NCI-H2081 treated with DMSO at 0.1 percent for 48 hours (cell line): ENCODE results near the gene CFAP92.
"Not testable (repeated sequence)": the region's sequence is repeated elsewhere in the genome, so short reads cannot be mapped to it uniquely, and the experiment has no call there.

Experiments
- DNase-seq: peaks from one replicate; lab custom pipeline; 2025; lab: John Stamatoyannopoulos, UW

CFAP92 gene

GRCh38 chr3:128889139-128889894, 104.6 kb downstream of the CFAP92 start:
- DNase-seq, result no peak

GRCh38 chr3:128884992-128885391, 108.9 kb downstream of the CFAP92 start:
- no peak for DNase-seq

GRCh38 chr3:128882719-128883118, 111.2 kb downstream of the CFAP92 start:
- DNase-seq, result no peak

GRCh38 chr3:128881576-128881975, 112.3 kb downstream of the CFAP92 start:
- DNase-seq, result no peak

- not testable (repeated sequence) for DNase-seq
Measured at GRCh38 chr3:128880455-128880854, 113.4 kb downstream of the CFAP92 start.

- DNase-seq, result no peak
Measured at GRCh38 chr3:128879991-128880390, 113.9 kb downstream of the CFAP92 start.

GRCh38 chr3:128879125-128879969, 114.5 kb downstream of the CFAP92 start, which contains the start of gene ACAD9:
ACAD9 (plus strand) TSS chr3:128879620; CDS start chr3:128879692, 72 bp downstream.
- DNase-seq, result peak; percentile 95

GRCh38 chr3:128878556-128879124, 115.2 kb downstream of the CFAP92 start:
- no peak for DNase-seq

- no peak for DNase-seq
Measured at GRCh38 chr3:128878011-128878457, 115.8 kb downstream of the CFAP92 start.

- DNase-seq, result no peak
Measured at GRCh38 chr3:128875556-128876120, 118.2 kb downstream of the CFAP92 start.

- DNase-seq, result no peak
Measured at GRCh38 chr3:128874481-128875180, 119.2 kb downstream of the CFAP92 start.

- no peak for DNase-seq
Measured at GRCh38 chr3:128873244-128874022, 120.4 kb downstream of the CFAP92 start.

- no peak for DNase-seq
Measured at GRCh38 chr3:128872744-128873143, 121.1 kb downstream of the CFAP92 start.

GRCh38 chr3:128872282-128872681, 121.6 kb downstream of the CFAP92 start:
- no peak for DNase-seq

GRCh38 chr3:128870347-128870746, 123.5 kb downstream of the CFAP92 start:
- no peak for DNase-seq

- DNase-seq, result no peak
Measured at GRCh38 chr3:128867200-128868125, 126.4 kb downstream of the CFAP92 start.

- not testable (repeated sequence) for DNase-seq
Measured at GRCh38 chr3:128864849-128865804, 128.7 kb downstream of the CFAP92 start.

GRCh38 chr3:128864351-128864811, 129.5 kb downstream of the CFAP92 start:
- no peak for DNase-seq
